GM12878 (cell line): ENCODE measurements around the gene MAPK8. TPM values are rescaled to one million over a fixed set of nuclear protein-coding genes. Genes with fewer than 3 reads are reported as not detected.

Source experiments
- CEBPB ChIP-seq, 2 experiments: fragments of 150-350 bp in 1 of 2; IDR thresholded peaks; 2 replicates each; pipeline ENCODE4 v1.6.1; 2012 to 2014; ENCODE audit warnings: low read depth in 2 of 2, low read length in 2 of 2, borderline replicate concordance in 1 of 2, inconsistent platforms in 1 of 2
- DPF2 ChIP-seq: fragments of 450-650 bp; IDR thresholded peaks from 2 replicates; pipeline ENCODE4 v1.6.1; 2017; ENCODE audit warnings: mild to moderate bottlenecking
- HDAC2 ChIP-seq: fragments of 200-600 bp; sonication (generic); IDR thresholded peaks from 2 replicates; pipeline ENCODE4 v1.6.1; 2017
- MTA3 ChIP-seq: IDR thresholded peaks from 2 replicates; pipeline ENCODE4 v1.6.1; 2012; ENCODE audit warnings: low read length, inconsistent platforms, borderline replicate concordance
- MXI1 ChIP-seq: fragments of 150-350 bp; IDR thresholded peaks from 2 replicates; pipeline ENCODE4 v1.6.1; 2011; ENCODE audit warnings: low read depth, mild to moderate bottlenecking, inconsistent platforms, low read length, improper control_type of control experiment
- NFXL1 ChIP-seq: fragments of 450-650 bp; IDR thresholded peaks from 2 replicates; pipeline ENCODE4 v1.6.1; 2017; ENCODE audit warnings: antibody characterized with exemption, mild to moderate bottlenecking, borderline replicate concordance
- NFYA ChIP-seq: IDR thresholded peaks from 2 replicates; pipeline ENCODE4 v1.6.1; 2011; ENCODE audit warnings: low read depth, mild to moderate bottlenecking, low read length, improper control_type of control experiment, borderline replicate concordance
- NR2F1 ChIP-seq: fragments of 450-650 bp; conservative IDR thresholded peaks from 2 replicates; pipeline ENCODE4 v1.6.1; 2017; ENCODE audit warnings: mild to moderate bottlenecking
- POU2F2 ChIP-seq: IDR thresholded peaks from 3 replicates; pipeline ENCODE4 v1.6.1; 2011; ENCODE audit warnings: low read depth, mild to moderate bottlenecking, low read length, borderline replicate concordance
- ZBTB11 ChIP-seq: fragments of 450-650 bp; formaldehyde crosslinking; IDR thresholded peaks from 2 replicates; pipeline ENCODE4 v1.5.0; 2022; ENCODE audit warnings: mild to moderate bottlenecking, missing genetic modification characterization
- ZNF207 ChIP-seq: fragments of 450-650 bp; IDR thresholded peaks from 2 replicates; pipeline ENCODE4 v1.6.1; 2014; ENCODE audit warnings: antibody characterized with exemption, mild to moderate bottlenecking, borderline replicate concordance
- ZNF24 ChIP-seq: fragments of 450-650 bp; IDR thresholded peaks from 2 replicates; pipeline ENCODE4 v1.6.1; 2017; ENCODE audit warnings: antibody characterized with exemption, mild to moderate bottlenecking
- ZSCAN29 ChIP-seq: fragments of 450-650 bp; IDR thresholded peaks from 2 replicates; pipeline ENCODE4 v1.6.1; 2017; ENCODE audit warnings: mild to moderate bottlenecking, moderate library complexity
- polyA plus RNA-seq, 11 experiments: library from polyadenylated mRNA; depleted of rRNA in 4 of 11; unstranded in 6 of 11; stranded (reverse) in 5 of 11; fragments of >200 nt; fragmentation: Nextera tagmentation in 4 of 11; fragmentation: Illumina TruSeq in 1 of 11; extraction: Ambion mirVana in 4 of 11; extraction: Trizol in 1 of 11; gene quantifications; 1 replicate in 1 of 11; 2 replicates in 10 of 11; pipeline versions ENCODE4 v1.2.1 to v1.2.3, GENCODE V29; 2011 to 2016; ENCODE audit warnings: inconsistent platforms in 2 of 11, missing spikeins in 2 of 11, low read depth in 1 of 11
- total RNA-seq, 4 experiments: library from RNA; depleted of rRNA in 3 of 4; stranded (reverse); fragments of >200 nt in 3 of 4; fragmentation: Illumina TruSeq in 1 of 4; extraction: Trizol in 1 of 4; gene quantifications; 2 replicates each; pipeline versions ENCODE4 v1.2.1 to v1.2.3, GENCODE V29; 2013 to 2021
- TF ChIP-seq, protein P1 (sequence below): IDR thresholded peaks from 2 replicates; pipeline ENCODE4 v1.6.1; 2011; ENCODE audit warnings: mild to moderate bottlenecking, low read depth, low read length, moderate library complexity; ENCODE audit not compliant: insufficient replicate concordance
- TF ChIP-seq, protein P2 (sequence below): IDR thresholded peaks from 2 replicates; pipeline ENCODE4 v1.6.1; 2012; ENCODE audit warnings: low read depth, low read length, improper control_type of control experiment
- TF ChIP-seq, protein P3 (sequence below): fragments of 450-650 bp; IDR thresholded peaks from 2 replicates; pipeline ENCODE4 v1.6.1; 2018; ENCODE audit warnings: mild to moderate bottlenecking, low read depth, moderate library complexity; ENCODE audit not compliant: partially characterized antibody
- TF ChIP-seq, protein P4 (sequence below): IDR thresholded peaks from 2 replicates; pipeline ENCODE4 v1.6.1; 2011; ENCODE audit warnings: low read depth, low read length, improper control_type of control experiment, borderline replicate concordance

The MAPK8 gene
- total and polyA plus RNA-seq, 10 of the 15 experiments (the other 5 are each of a cell fraction or from before 2014, with no cell fraction given) = 3.9 to 102 (median 40.0) TPM

DNA sequence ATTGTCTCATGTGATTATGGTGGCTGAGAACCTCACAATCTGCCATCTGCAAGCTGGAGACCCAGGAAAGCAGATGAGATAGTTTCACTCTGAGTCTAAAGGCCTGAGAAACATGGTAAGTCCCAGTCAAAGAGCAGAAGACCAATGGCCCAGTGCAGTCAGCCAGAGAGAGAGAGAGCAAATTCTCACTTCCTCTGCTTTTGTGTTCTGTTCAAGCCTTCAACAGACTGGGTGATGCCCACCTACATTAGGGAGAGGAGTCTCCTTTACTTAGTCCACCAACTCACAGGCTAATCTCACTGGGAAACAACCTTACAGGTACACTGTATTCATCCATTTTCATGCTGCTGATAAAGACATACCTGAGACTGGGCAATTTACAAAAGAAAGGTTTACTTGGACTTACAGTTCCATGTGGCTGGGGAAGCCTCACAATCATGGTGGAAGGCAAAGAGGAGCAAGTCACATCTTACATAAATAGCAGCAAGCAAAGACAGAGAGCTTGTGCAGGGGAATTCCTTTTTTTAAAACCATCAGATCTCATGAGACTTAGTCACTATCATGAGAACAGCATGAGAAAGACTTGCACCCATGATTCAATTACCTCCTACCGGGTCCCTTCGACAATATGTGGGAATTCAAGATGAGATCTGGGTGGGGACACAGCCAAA, 27.3 kb upstream of the MAPK8 start (continued):
- TF ChIP-seq ZBTB11 (no peak), HDAC2 (no peak), NFXL1 (no peak), NR2F1 (peak; percentile 85), NFYA (no peak), POU2F2 (peak; percentile 74), DPF2 (peak; percentile 87; the same call in 1 of the 2 replicates), MTA3 (peak; percentile 89; the same call in 1 of the 2 replicates), CEBPB (IDR thresholded peaks at IDR 0.05; ENCODE audit: borderline replicate concordance in 1 of 2, low read depth in 2 of 2, low read length in 2 of 2) (0 out of 4 replicates have a peak, but pooled peaks of 1 of the 2 experiments have one; percentile 60), ZNF24 (0 out of 2 replicates have a peak, but pooled peaks have one; percentile 30), MXI1 (peak; percentile 34; the same call in 1 of the 2 replicates), ZNF207 (no peak), ZSCAN29 (no peak)
- TF ChIP-seq, protein P1, sequence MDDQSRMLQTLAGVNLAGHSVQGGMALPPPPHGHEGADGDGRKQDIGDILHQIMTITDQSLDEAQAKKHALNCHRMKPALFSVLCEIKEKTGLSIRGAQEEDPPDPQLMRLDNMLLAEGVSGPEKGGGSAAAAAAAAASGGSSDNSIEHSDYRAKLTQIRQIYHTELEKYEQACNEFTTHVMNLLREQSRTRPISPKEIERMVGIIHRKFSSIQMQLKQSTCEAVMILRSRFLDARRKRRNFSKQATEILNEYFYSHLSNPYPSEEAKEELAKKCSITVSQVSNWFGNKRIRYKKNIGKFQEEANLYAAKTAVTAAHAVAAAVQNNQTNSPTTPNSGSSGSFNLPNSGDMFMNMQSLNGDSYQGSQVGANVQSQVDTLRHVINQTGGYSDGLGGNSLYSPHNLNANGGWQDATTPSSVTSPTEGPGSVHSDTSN = peak; percentile 34
- TF ChIP-seq, protein P2, sequence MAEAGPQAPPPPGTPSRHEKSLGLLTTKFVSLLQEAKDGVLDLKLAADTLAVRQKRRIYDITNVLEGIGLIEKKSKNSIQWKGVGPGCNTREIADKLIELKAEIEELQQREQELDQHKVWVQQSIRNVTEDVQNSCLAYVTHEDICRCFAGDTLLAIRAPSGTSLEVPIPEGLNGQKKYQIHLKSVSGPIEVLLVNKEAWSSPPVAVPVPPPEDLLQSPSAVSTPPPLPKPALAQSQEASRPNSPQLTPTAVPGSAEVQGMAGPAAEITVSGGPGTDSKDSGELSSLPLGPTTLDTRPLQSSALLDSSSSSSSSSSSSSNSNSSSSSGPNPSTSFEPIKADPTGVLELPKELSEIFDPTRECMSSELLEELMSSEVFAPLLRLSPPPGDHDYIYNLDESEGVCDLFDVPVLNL = no peak
- TF ChIP-seq, protein P3, sequence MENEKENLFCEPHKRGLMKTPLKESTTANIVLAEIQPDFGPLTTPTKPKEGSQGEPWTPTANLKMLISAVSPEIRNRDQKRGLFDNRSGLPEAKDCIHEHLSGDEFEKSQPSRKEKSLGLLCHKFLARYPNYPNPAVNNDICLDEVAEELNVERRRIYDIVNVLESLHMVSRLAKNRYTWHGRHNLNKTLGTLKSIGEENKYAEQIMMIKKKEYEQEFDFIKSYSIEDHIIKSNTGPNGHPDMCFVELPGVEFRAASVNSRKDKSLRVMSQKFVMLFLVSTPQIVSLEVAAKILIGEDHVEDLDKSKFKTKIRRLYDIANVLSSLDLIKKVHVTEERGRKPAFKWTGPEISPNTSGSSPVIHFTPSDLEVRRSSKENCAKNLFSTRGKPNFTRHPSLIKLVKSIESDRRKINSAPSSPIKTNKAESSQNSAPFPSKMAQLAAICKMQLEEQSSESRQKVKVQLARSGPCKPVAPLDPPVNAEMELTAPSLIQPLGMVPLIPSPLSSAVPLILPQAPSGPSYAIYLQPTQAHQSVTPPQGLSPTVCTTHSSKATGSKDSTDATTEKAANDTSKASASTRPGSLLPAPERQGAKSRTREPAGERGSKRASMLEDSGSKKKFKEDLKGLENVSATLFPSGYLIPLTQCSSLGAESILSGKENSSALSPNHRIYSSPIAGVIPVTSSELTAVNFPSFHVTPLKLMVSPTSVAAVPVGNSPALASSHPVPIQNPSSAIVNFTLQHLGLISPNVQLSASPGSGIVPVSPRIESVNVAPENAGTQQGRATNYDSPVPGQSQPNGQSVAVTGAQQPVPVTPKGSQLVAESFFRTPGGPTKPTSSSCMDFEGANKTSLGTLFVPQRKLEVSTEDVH = no peak
- TF ChIP-seq, protein P4, sequence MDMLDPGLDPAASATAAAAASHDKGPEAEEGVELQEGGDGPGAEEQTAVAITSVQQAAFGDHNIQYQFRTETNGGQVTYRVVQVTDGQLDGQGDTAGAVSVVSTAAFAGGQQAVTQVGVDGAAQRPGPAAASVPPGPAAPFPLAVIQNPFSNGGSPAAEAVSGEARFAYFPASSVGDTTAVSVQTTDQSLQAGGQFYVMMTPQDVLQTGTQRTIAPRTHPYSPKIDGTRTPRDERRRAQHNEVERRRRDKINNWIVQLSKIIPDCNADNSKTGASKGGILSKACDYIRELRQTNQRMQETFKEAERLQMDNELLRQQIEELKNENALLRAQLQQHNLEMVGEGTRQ = no peak
